Adrenal gland (tissue), 12 donors: ENCODE results near the gene GALK1. TPM values are rescaled to one million over a fixed set of nuclear protein-coding genes. Genes with fewer than 3 reads are reported as not detected.
A peak's percentile ranks its signal among the peaks of the same experiment; 100 is the strongest.

Experiments used
- DNase-seq, 7 donors: peaks; one replicate each; pipeline ENCODE4 v3.0.0-alpha.2; 2019 to 2020
- H3K27ac ChIP-seq, 5 donors: fragments of 200-600 bp; sonication (generic) in 4 of 5; 1 replicate in 3 of 5; 2 replicates in 2 of 5; pipeline versions ENCODE4 v1.5.1 to v1.8.0; 2016 to 2020; ENCODE audit warnings: mild to moderate bottlenecking in 1 of 5
- H3K27me3 ChIP-seq: fragments of 200-600 bp; 2 replicates; pipeline ENCODE4 v1.8.0; 2021
- H3K36me3 ChIP-seq, 2 donors: fragments of 200-600 bp; replicated peaks in 1 of 2; 1 replicate in 1 of 2; 2 replicates in 1 of 2; pipeline versions ENCODE4 v1.5.1 to v1.8.0; 2018 to 2022
- H3K4me1 ChIP-seq, 2 donors: fragments of 200-600 bp; replicated peaks in 1 of 2; 1 replicate in 1 of 2; 2 replicates in 1 of 2; pipeline versions ENCODE4 v1.5.1 to v1.8.0; 2018 to 2021
- H3K4me3 ChIP-seq, 4 donors: fragments of 200-600 bp; sonication (generic) in 3 of 4; one replicate each; pipeline ENCODE4 v1.5.1; 2016 to 2018
- H3K9me3 ChIP-seq, 3 donors: fragments of 200-600 bp; sonication (generic) in 1 of 3; replicated peaks in 1 of 3; 1 replicate in 2 of 3; 2 replicates in 1 of 3; pipeline versions ENCODE4 v1.5.1 to v1.8.0; 2016 to 2021
- POLR2A ChIP-seq, 2 donors: fragments of 450-650 bp; IDR thresholded peaks; one replicate each; pipeline ENCODE4 v1.6.1; 2017; ENCODE audit warnings: antibody characterized with exemption in 2 of 2, mild to moderate bottlenecking in 2 of 2, moderate library complexity in 1 of 2
- WGBS, 4 donors: extraction: QIAGEN DNeasy Blood & Tissue Kit in 2 of 4; methylation state at CpG; one replicate each; pipeline versions ENCODE4 v1.1.5 to v1.1.7; 2013 to 2017; 5-methylcytosine and 5-hydroxymethylcytosine counted together
- intact Hi-C, 2 donors: fragments of 100-400 bp; cut with DNase I; formaldehyde crosslinking; loops; one replicate each; pipeline versions ENCODE4 v1.14.1 to v1.15.0; 2022 to 2023
- polyA plus RNA-seq, 3 donors: library from polyadenylated mRNA; stranded (reverse); fragments of 200-250 nt in 2 of 3; fragments of 350-450 nt in 1 of 3; fragmentation: Illumina TruSeq in 1 of 3; extraction: RNeasy Lipid Tissue Mini Kit (QIAGEN cat#74804) in 1 of 3; gene quantifications; one replicate each; pipeline ENCODE4 v1.2.3, GENCODE V29; 2013 to 2014
- total RNA-seq, 9 donors: library from RNA; depleted of rRNA in 4 of 9; stranded (reverse); fragments of >200 nt in 4 of 9; fragments of 120-200 nt in 1 of 9; fragmentation: NEBNext Ultra II Directional in 1 of 9; extraction: Animal tissue kit (Norgen Biotek cat#: 25700) in 1 of 9; gene quantifications; one replicate each; pipeline versions ENCODE4 v1.1.0 to v1.2.4, GENCODE V29; 2013 to 2023
- TF ChIP-seq, protein P1 (sequence below), 6 experiments: fragments of 450-650 bp in 4 of 6; fragments of 200-600 bp in 2 of 6; sonication (generic) in 1 of 6; IDR thresholded peaks; 1 replicate in 5 of 6; 2 replicates in 1 of 6; pipeline versions ENCODE4 v1.5.1 to v1.8.0; 2016 to 2021; ENCODE audit warnings: antibody characterized with exemption in 6 of 6, mild to moderate bottlenecking in 2 of 6, moderate library complexity in 1 of 6
- donor health status: healthy with polysubstance abuse.
- donor health status: Bipolar disorder and iron deficiency.
- donor health status: DM: yes; HTN: yes; CAD: no.
- donor health status: DM: no; HTN: no; CAD: no.
- donor health status: DM: no; HTN: no; CAD: no.
- donor health status: DM: yes; HTN: yes; CAD: no.

GALK1 gene
- total and polyA plus RNA-seq, 12 donors, result 1.4 to 47.3 (median 25.3) TPM

DNA sequence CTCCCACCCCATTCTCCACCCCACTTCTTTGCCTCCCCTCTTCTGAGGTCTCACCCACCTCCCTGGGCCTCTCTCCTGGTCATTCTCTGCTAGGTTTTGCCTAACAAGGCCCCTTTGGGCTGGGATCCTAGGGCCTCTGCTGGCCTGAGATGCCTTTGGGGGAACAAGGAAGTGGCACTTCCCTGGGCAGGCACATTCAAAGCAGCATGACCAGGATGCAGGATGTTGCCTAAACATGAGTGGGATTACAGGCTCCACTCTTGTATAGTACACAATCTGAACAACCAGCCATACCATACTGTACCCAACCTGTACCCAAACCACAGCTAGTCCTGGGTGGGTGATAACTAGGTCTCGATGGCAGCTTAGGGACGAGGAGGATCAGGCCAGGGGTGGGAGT is 9.0 kb downstream of the GALK1 start:
- H3K27me3 ChIP-seq, result no peaks in the 10 kb centered on the region
- no peak for DNase-seq
- H3K36me3 ChIP-seq, result peaks cover 0 to 8% of the 10 kb centered on the region in 2 donors
- H3K4me3 ChIP-seq, result no peak overlapping the region
- H3K9me3 ChIP-seq, result no peaks in the 10 kb centered on the region
- 93 to 100% (median 100%) methylated on average over 2 of the region's 2 CpGs; no CpG with 5 or more reads in 1 of the 4 donors for WGBS, 4 donors
- peaks cover 10 to 11% of the 10 kb centered on the region in 2 donors for H3K4me1 ChIP-seq
- no peak for TF ChIP-seq POLR2A (IDR thresholded peaks at IDR 0.05)
- TF ChIP-seq, protein P1, sequence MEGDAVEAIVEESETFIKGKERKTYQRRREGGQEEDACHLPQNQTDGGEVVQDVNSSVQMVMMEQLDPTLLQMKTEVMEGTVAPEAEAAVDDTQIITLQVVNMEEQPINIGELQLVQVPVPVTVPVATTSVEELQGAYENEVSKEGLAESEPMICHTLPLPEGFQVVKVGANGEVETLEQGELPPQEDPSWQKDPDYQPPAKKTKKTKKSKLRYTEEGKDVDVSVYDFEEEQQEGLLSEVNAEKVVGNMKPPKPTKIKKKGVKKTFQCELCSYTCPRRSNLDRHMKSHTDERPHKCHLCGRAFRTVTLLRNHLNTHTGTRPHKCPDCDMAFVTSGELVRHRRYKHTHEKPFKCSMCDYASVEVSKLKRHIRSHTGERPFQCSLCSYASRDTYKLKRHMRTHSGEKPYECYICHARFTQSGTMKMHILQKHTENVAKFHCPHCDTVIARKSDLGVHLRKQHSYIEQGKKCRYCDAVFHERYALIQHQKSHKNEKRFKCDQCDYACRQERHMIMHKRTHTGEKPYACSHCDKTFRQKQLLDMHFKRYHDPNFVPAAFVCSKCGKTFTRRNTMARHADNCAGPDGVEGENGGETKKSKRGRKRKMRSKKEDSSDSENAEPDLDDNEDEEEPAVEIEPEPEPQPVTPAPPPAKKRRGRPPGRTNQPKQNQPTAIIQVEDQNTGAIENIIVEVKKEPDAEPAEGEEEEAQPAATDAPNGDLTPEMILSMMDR (IDR thresholded peaks at IDR 0.05), result no peak
- intact Hi-C loops, result no loop called here
- no peak overlapping the region for H3K27ac ChIP-seq

DNA sequence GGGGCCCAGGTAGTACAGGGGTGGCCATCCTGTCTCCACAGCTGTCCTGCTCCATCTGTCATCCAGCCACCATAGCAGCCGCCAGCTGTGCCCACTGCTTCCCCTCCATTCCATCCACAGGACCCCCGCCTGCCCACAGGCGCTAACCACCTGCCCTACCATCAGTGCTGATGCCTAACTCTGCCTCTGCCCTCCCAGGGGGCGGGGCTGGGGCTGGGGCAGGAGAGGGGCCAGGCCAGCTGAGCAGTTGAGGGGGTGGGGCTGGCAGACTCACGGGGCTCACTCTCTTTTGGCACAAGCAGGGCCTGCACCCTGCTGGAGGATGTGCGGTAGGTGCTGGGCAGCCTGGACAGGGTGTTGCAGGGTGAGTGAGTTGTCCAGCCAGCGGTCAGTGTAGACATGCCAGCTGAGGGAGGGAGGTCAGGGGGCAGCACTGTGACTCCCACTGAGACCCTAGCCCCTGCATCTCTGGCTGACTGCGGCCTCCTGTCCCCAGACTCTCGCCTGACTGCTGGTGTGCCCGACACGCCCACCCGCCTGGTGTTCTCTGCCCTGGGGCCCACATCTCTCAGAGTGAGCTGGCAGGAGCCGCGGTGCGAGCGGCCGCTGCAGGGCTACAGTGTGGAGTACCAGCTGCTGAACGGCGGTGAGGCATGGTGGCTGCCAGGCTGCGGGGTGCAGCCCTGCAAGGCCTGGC is 9.6 kb downstream of the GALK1 start:
- peaks cover 0 to 8% of the 10 kb centered on the region in 2 donors for H3K36me3 ChIP-seq
- H3K27me3 ChIP-seq, result no peaks in the 10 kb centered on the region
- intact Hi-C loops, result no loop called here

DNA sequence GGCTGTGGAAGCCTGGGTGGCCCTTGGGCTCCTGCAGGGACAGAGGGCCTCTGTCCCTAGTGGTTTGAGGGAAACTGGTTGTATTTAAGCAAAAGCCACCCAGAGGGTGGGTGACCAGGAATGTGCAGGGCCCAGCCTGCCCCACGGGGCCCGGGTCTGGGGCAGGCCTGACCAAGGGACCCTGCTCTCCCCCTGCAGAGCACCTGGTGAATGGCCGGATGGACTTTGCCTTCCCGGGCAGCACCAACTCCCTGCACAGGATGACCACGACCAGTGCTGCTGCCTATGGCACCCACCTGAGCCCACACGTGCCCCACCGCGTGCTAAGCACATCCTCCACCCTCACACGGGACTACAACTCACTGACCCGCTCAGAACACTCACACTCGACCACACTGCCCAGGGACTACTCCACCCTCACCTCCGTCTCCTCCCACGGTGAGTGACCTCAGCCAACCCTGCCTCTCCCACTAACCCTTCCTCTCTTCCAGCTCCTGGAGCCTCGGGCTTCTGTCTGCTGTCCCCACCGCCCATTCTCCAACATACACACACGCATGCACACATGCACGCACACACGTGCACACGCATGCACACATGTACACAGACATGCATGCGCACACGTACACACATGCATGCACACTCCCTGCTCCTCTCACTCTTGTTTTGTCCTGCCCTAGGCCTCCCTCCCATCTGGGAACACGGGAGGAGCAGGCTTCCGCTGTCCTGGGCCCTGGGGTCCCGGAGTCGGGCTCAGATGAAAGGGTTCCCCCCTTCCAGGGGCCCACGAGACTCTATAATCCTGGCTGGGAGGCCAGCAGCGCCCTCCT is 10.4 kb downstream of the GALK1 start:
- DNase-seq, result no peak
- no peaks in the 10 kb centered on the region for H3K27me3 ChIP-seq
- WGBS, 4 donors, result 82 to 84% (median 82%) methylated on average over 20 to 27 of the region's 27 CpGs
- peaks cover 0 to 8% of the 10 kb centered on the region in 2 donors for H3K36me3 ChIP-seq
- no peaks in the 10 kb centered on the region for H3K9me3 ChIP-seq
- intact Hi-C loops, result no loop called here
- H3K4me3 ChIP-seq, result peak overlapping the region in 1 of 4 donors; percentile 59
- peak overlapping the region in 1 of 5 donors; percentile 59 for H3K27ac ChIP-seq
- peaks cover 11 to 13% of the 10 kb centered on the region in 2 donors for H3K4me1 ChIP-seq
- no peak for TF ChIP-seq POLR2A (IDR thresholded peaks at IDR 0.05)
- TF ChIP-seq, protein P1 (IDR thresholded peaks at IDR 0.05), result no peak

More for the DNA sequence above, 9.6 kb downstream of the GALK1 start:
- peaks cover 10 to 11% of the 10 kb centered on the region in 2 donors for H3K4me1 ChIP-seq
- H3K4me3 ChIP-seq, result no peak overlapping the region
- 81 to 96% (median 84%) methylated on average over 6 to 20 of the region's 20 CpGs for WGBS, 4 donors
- DNase-seq, result no peak
- no peak overlapping the region for H3K27ac ChIP-seq
- no peaks in the 10 kb centered on the region for H3K9me3 ChIP-seq
- TF ChIP-seq POLR2A (IDR thresholded peaks at IDR 0.05), result no peak
- TF ChIP-seq, protein P1 (IDR thresholded peaks at IDR 0.05), result no peak
